GM21447 (cell line): ENCODE measurements around the gene EIF4E2.

ENCODE experiments used
- ATAC-seq: cut with Tn5 transposase; IDR thresholded peaks from one replicate; pipeline ENCODE4 v1.9.1; 2021; ENCODE audit not compliant: unreplicated experiment

The EIF4E2 gene

GRCh38 chr2:232593982-232594381, 43.5 kb downstream of the EIF4E2 start:
- no peak for ATAC-seq

- no peak for ATAC-seq
These were observed 47.0 kb downstream of the EIF4E2 start for GRCh38 chr2:232597362-232598079.

GRCh38 chr2:232598293-232598692, 47.8 kb downstream of the EIF4E2 start:
- no peak for ATAC-seq

- ATAC-seq: no peak
These were observed 49.7 kb downstream of the EIF4E2 start for GRCh38 chr2:232600053-232600773.

GRCh38 chr2:232603283-232603682, 52.8 kb downstream of the EIF4E2 start:
- ATAC-seq: no peak

GRCh38 chr2:232604535-232604934, 54.0 kb downstream of the EIF4E2 start:
- ATAC-seq: no peak

GRCh38 chr2:232607011-232607410, 56.5 kb downstream of the EIF4E2 start:
- ATAC-seq: no peak

- no peak for ATAC-seq
These were observed 59.1 kb downstream of the EIF4E2 start for GRCh38 chr2:232609607-232610006.

GRCh38 chr2:232610081-232610480, 59.6 kb downstream of the EIF4E2 start:
- ATAC-seq: no peak

- ATAC-seq: no peak
These were observed 60.6 kb downstream of the EIF4E2 start for GRCh38 chr2:232611061-232611460.

- ATAC-seq: no peak
These were observed 61.2 kb downstream of the EIF4E2 start for GRCh38 chr2:232611559-232612218.

GRCh38 chr2:232613538-232614134, 63.1 kb downstream of the EIF4E2 start:
- no peak for ATAC-seq

- no peak for ATAC-seq
These were observed 64.8 kb downstream of the EIF4E2 start for GRCh38 chr2:232615339-232615738.
